Gastroesophageal sphincter (tissue), 3 donors: Measurements from ENCODE around the gene MAGEA10.

ENCODE experiments used
- EP300 ChIP-seq: sonication (generic); formaldehyde crosslinking; IDR thresholded peaks from one replicate; pipeline ENCODE4 v1.6.1; 2017; ENCODE audit warnings: antibody characterized with exemption, mild to moderate bottlenecking
- POLR2AphosphoS5 ChIP-seq: sonication (generic); formaldehyde crosslinking; IDR thresholded peaks from one replicate; pipeline ENCODE4 v1.6.1; 2017; ENCODE audit warnings: antibody characterized with exemption
- TF ChIP-seq, protein P1 (sequence below), 4 experiments: fragments of 200-600 bp in 2 of 4; fragments of 450-650 bp in 2 of 4; sonication (generic) in 1 of 4; IDR thresholded peaks; one replicate each; pipeline ENCODE4 v1.5.1; 2017 to 2019; ENCODE audit warnings: antibody characterized with exemption in 4 of 4, mild to moderate bottlenecking in 2 of 4, moderate library complexity in 2 of 4

DNA sequence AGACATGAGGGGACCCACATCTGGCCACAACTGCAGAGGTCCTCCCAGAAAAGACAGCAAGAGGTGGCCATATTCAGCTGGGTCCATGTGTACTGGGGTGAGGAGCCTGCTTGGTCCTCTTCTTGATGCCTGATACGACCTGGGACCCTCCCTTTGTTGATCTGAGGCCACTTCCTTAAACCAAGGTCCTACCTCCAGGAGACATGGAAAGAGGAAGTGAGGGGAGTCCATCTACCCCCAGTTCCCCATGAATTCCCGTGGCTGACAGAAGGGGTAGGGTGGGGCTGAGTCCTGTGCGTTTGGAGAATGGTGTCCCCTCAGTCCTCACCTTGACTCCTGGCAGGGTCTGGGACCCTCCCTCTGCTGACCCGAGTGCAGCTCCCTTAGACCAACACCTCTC is 2.1 kb downstream of the MAGEA10 start:
- TF ChIP-seq, protein P1, sequence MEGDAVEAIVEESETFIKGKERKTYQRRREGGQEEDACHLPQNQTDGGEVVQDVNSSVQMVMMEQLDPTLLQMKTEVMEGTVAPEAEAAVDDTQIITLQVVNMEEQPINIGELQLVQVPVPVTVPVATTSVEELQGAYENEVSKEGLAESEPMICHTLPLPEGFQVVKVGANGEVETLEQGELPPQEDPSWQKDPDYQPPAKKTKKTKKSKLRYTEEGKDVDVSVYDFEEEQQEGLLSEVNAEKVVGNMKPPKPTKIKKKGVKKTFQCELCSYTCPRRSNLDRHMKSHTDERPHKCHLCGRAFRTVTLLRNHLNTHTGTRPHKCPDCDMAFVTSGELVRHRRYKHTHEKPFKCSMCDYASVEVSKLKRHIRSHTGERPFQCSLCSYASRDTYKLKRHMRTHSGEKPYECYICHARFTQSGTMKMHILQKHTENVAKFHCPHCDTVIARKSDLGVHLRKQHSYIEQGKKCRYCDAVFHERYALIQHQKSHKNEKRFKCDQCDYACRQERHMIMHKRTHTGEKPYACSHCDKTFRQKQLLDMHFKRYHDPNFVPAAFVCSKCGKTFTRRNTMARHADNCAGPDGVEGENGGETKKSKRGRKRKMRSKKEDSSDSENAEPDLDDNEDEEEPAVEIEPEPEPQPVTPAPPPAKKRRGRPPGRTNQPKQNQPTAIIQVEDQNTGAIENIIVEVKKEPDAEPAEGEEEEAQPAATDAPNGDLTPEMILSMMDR (IDR thresholded peaks at IDR 0.05): no peak
- TF ChIP-seq EP300 (no peak), POLR2AphosphoS5 (no peak)
